DND-41 (cell line): Measurements from ENCODE around the gene MIEF1.

Experiments
- ATAC-seq: fragments of 200-7000 bp; cut with Tn5 transposase; 3 replicates; pipeline ENCODE4 v1.9.1; 2021; ENCODE audit warnings: low read depth; ENCODE audit not compliant: insufficient read depth
- DNase-seq: peaks from one replicate; pipeline ENCODE4 v3.0.0-alpha.2; 2020
- H2AFZ ChIP-seq: 2 replicates; pipeline ENCODE4 v1.6.0; 2012; ENCODE audit warnings: low read depth, low read length
- H3K27ac ChIP-seq: 2 replicates; pipeline ENCODE4 v1.5.1; 2012; ENCODE audit warnings: low read length, inconsistent platforms
- H3K27me3 ChIP-seq: fragments of 200-600 bp; sonication (generic); 2 replicates; pipeline ENCODE4 v1.6.0; 2012; ENCODE audit warnings: low read length, mild to moderate bottlenecking, inconsistent platforms; ENCODE audit not compliant: insufficient read depth, poor library complexity
- H3K36me3 ChIP-seq: 2 replicates; pipeline ENCODE4 v1.5.1; 2012; ENCODE audit warnings: low read length, inconsistent platforms; ENCODE audit not compliant: insufficient read depth
- H3K4me1 ChIP-seq: 2 replicates; pipeline ENCODE4 v1.5.1; 2012; ENCODE audit warnings: mild to moderate bottlenecking, low read length; ENCODE audit not compliant: insufficient read depth
- H3K4me2 ChIP-seq: 2 replicates; pipeline ENCODE4 v1.6.0; 2012; ENCODE audit warnings: mild to moderate bottlenecking, moderate library complexity, low read length, inconsistent platforms; ENCODE audit not compliant: insufficient read depth
- H3K4me3 ChIP-seq, 2 experiments: fragments of 200-600 bp in 1 of 2; shearing (Covaris generic) in 1 of 2; 2 replicates each; pipeline ENCODE4 v1.5.1; 2012 to 2016; ENCODE audit warnings: inconsistent platforms in 2 of 2, low read length in 2 of 2, mild to moderate bottlenecking in 2 of 2, low read depth in 1 of 2, moderate library complexity in 1 of 2
- H3K79me2 ChIP-seq: 2 replicates; pipeline ENCODE4 v1.6.0; 2012; ENCODE audit warnings: low read length, inconsistent platforms; ENCODE audit not compliant: insufficient read depth
- H3K9ac ChIP-seq: 2 replicates; pipeline ENCODE4 v1.6.0; 2012; ENCODE audit warnings: low read depth, mild to moderate bottlenecking, inconsistent platforms, low read length, moderate library complexity
- H3K9me3 ChIP-seq: 2 replicates; pipeline ENCODE4 v1.5.1; 2012; ENCODE audit warnings: low read length, moderate library complexity, mild to moderate bottlenecking, inconsistent platforms; ENCODE audit not compliant: insufficient read depth, severe bottlenecking
- H4K20me1 ChIP-seq: 2 replicates; pipeline ENCODE4 v1.6.0; 2012; ENCODE audit warnings: low read length; ENCODE audit not compliant: insufficient read depth
- EZH2 ChIP-seq: IDR thresholded peaks from 3 replicates; pipeline ENCODE4 v1.6.1; 2012; ENCODE audit warnings: borderline replicate concordance, low read depth, mild to moderate bottlenecking, moderate library complexity, low read length, inconsistent platforms; ENCODE audit not compliant: severe bottlenecking
- TF ChIP-seq, protein P1 (sequence below): IDR thresholded peaks from 2 replicates; pipeline ENCODE4 v1.5.1; 2012; ENCODE audit warnings: borderline replicate concordance, low read length, moderate library complexity, mild to moderate bottlenecking; ENCODE audit not compliant: poor library complexity, severe bottlenecking; ENCODE audit errors: extremely low read depth

MIEF1 gene

GRCh38 chr22:39524753-39525657 lies 22.9 kb downstream of the MIEF1 start:
- Histone ChIP-seq H3K4me2 (peak overlapping the region; percentile 46; the same call in 1 of the 2 replicates), H3K9ac (no peak overlapping the region), H3K27me3 (no peaks in the 10 kb centered on the region), H3K9me3 (no peaks in the 10 kb centered on the region), H3K79me2 (peaks cover 80% of the 10 kb centered on the region), H4K20me1 (peaks cover 79% of the 10 kb centered on the region), H3K27ac (0 out of 2 replicates have a peak overlapping the region, but pooled peaks have one; percentile 12), H3K36me3 (peaks cover 77% of the 10 kb centered on the region), H3K4me3 (no peak overlapping the region), H3K4me1 (peaks cover 53% of the 10 kb centered on the region), H2AFZ (no peak overlapping the region)
- ATAC-seq, result no peak; the same call in 2 of the 3 replicates
- peak; percentile 31 for DNase-seq
- no peak for TF ChIP-seq EZH2
- TF ChIP-seq, protein P1, sequence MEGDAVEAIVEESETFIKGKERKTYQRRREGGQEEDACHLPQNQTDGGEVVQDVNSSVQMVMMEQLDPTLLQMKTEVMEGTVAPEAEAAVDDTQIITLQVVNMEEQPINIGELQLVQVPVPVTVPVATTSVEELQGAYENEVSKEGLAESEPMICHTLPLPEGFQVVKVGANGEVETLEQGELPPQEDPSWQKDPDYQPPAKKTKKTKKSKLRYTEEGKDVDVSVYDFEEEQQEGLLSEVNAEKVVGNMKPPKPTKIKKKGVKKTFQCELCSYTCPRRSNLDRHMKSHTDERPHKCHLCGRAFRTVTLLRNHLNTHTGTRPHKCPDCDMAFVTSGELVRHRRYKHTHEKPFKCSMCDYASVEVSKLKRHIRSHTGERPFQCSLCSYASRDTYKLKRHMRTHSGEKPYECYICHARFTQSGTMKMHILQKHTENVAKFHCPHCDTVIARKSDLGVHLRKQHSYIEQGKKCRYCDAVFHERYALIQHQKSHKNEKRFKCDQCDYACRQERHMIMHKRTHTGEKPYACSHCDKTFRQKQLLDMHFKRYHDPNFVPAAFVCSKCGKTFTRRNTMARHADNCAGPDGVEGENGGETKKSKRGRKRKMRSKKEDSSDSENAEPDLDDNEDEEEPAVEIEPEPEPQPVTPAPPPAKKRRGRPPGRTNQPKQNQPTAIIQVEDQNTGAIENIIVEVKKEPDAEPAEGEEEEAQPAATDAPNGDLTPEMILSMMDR, result no peak

GRCh38 chr22:39525658-39525975 lies 23.5 kb downstream of the MIEF1 start:
- Histone ChIP-seq H3K4me1 (peaks cover 59% of the 10 kb centered on the region), H3K27ac (no peak overlapping the region), H3K9me3 (no peaks in the 10 kb centered on the region), H3K36me3 (peaks cover 81% of the 10 kb centered on the region), H3K9ac (no peak overlapping the region), H3K79me2 (peaks cover 81% of the 10 kb centered on the region), H3K4me3 (no peak overlapping the region), H4K20me1 (peaks cover 80% of the 10 kb centered on the region), H3K4me2 (no peak overlapping the region), H2AFZ (no peak overlapping the region), H3K27me3 (no peaks in the 10 kb centered on the region)
- DNase-seq (no peak), ATAC-seq (no peak)
- no peak for TF ChIP-seq EZH2
- TF ChIP-seq, protein P1, result no peak

- H3K9me3 ChIP-seq, result no peaks in the 10 kb centered on the region
- peaks cover 72% of the 10 kb centered on the region for H4K20me1 ChIP-seq
- peaks cover 81% of the 10 kb centered on the region for H3K79me2 ChIP-seq
- H3K4me3 ChIP-seq, result no peak overlapping the region
- H3K27me3 ChIP-seq, result no peaks in the 10 kb centered on the region
- TF ChIP-seq, protein P1, result no peak
- no peak for TF ChIP-seq EZH2
- ATAC-seq (peak; percentile 4; the same call in 1 of the 3 replicates), DNase-seq (peak; percentile 40)
- no peak overlapping the region for H2AFZ ChIP-seq
- no peak overlapping the region for H3K4me2 ChIP-seq
- H3K9ac ChIP-seq, result no peak overlapping the region
- peaks cover 80% of the 10 kb centered on the region for H3K36me3 ChIP-seq
- no peak overlapping the region for H3K27ac ChIP-seq
- peaks cover 63% of the 10 kb centered on the region for H3K4me1 ChIP-seq
Observed at GRCh38 chr22:39526736-39527171, 24.7 kb downstream of the MIEF1 start.
